Activated CD4-positive, alpha-beta T cell treated with anti-CD3 and anti-CD28 coated beads, Interleukin-2, amount 10 ng/mL, durations not matched to agents 7 days and 5 days (primary cell): ENCODE data around the gene NTPCR. TPM values are rescaled to one million over a fixed set of nuclear protein-coding genes. Genes with fewer than 3 reads are reported as not detected.

Source experiments
- CTCF ChIA-PET: fragments of 350-600 bp; sonication (Branson Sonifier 250); formaldehyde crosslinking; loops from one replicate; lab custom pipeline; 2021; ENCODE audit warnings: antibody characterized with exemption; lab: Charles Lee
- POLR2A ChIA-PET: fragments of 350-600 bp; sonication (Branson Sonifier 250); formaldehyde crosslinking; loops from one replicate; lab custom pipeline; 2021; ENCODE audit warnings: antibody characterized with exemption; lab: Charles Lee
- DNase-seq: peaks from one replicate; pipeline ENCODE4 v3.0.0-alpha.2; 2020
- H3K27ac Mint-ChIP-seq: one replicate; pipeline ENCODE4 v1.8.0; 2021; ENCODE audit warnings: mild to moderate bottlenecking, moderate library complexity, mixed read lengths
- H3K27me3 Mint-ChIP-seq: one replicate; pipeline ENCODE4 v1.8.0; 2021; ENCODE audit warnings: mixed read lengths
- H3K36me3 Mint-ChIP-seq: one replicate; pipeline ENCODE4 v1.8.0; 2021; ENCODE audit warnings: low read depth, mixed read lengths
- H3K4me1 Mint-ChIP-seq: one replicate; pipeline ENCODE4 v1.8.0; 2021; ENCODE audit warnings: mixed read lengths
- H3K4me3 Mint-ChIP-seq: one replicate; pipeline ENCODE4 v1.8.0; 2021; ENCODE audit warnings: mild to moderate bottlenecking, moderate library complexity, mixed read lengths
- H3K9me3 Mint-ChIP-seq: one replicate; pipeline ENCODE4 v1.8.0; 2021; ENCODE audit warnings: mixed read lengths
- total RNA-seq, 2 experiments: library from RNA; stranded (reverse); gene quantifications; one replicate each; pipeline ENCODE4 v1.2.3, GENCODE V29; 2021

NTPCR gene
- total RNA-seq, 2 experiments from 2014 or later, result 36.9 to 45.8 TPM

DNA sequence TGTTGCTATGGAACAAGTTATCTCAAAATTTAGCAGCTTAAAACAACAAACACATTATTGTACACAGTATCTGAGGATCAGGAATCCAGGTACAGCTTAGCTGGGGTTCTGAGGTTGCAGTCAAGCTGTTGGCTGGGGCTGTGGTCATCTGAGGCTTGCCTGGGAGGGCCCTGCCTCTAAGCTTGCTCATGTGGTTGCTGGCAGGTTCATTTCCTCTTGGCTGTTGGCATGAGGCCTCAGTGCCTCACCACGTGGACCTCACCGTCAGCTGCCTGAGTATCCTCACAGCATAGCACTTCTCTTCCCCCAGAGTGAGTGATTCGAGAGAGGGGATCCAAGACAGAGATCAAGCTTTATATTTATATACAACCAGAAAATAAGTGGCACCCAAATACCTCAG, 18.6 kb downstream of the NTPCR start:
- peaks cover 37% of the 10 kb centered on the region for H3K4me1 Mint-ChIP-seq
- ChIA-PET POLR2A (no interaction called here), CTCF (interaction anchor here (0.7 to 1.0 kb wide), 2 partner anchors 16 to 48 kb away, joined by 3 to 6 read pairs; no protein-coding TSS in a partner anchor)
- H3K36me3 Mint-ChIP-seq, result peaks cover 71% of the 10 kb centered on the region
- H3K27ac Mint-ChIP-seq, result peak overlapping the region; percentile 73
- H3K27me3 Mint-ChIP-seq, result no peaks in the 10 kb centered on the region
- DNase-seq, result peak; percentile 33
- H3K4me3 Mint-ChIP-seq, result no peak overlapping the region
- peaks cover 29% of the 10 kb centered on the region for H3K9me3 Mint-ChIP-seq

DNA sequence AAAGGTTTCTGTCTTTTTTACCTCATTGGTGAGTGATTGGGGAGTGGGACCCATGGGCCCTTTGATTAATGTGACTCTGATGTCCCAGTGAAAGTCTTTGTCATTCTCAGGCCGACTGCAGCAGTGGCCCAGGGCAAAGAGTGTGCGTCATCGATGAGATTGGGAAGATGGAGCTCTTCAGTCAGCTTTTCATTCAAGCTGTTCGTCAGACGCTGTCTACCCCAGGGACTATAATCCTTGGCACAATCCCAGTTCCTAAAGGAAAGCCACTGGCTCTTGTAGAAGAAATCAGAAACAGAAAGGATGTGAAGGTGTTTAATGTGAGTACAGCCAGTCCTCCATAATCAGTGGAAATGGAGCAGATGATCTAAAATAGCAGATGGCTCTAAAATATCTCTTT, 19.4 kb downstream of the NTPCR start:
- peaks cover 36% of the 10 kb centered on the region for H3K4me1 Mint-ChIP-seq
- peak overlapping the region; percentile 47 for H3K27ac Mint-ChIP-seq
- no peaks in the 10 kb centered on the region for H3K27me3 Mint-ChIP-seq
- H3K9me3 Mint-ChIP-seq, result peaks cover 33% of the 10 kb centered on the region
- DNase-seq, result no peak
- CTCF ChIA-PET, result interaction anchor here (0.5 kb wide), 1 partner anchor 173 kb away, joined by 3 read pairs; no protein-coding TSS in a partner anchor
- H3K4me3 Mint-ChIP-seq, result no peak overlapping the region
- POLR2A ChIA-PET, result no interaction called here
- H3K36me3 Mint-ChIP-seq, result peaks cover 79% of the 10 kb centered on the region

DNA sequence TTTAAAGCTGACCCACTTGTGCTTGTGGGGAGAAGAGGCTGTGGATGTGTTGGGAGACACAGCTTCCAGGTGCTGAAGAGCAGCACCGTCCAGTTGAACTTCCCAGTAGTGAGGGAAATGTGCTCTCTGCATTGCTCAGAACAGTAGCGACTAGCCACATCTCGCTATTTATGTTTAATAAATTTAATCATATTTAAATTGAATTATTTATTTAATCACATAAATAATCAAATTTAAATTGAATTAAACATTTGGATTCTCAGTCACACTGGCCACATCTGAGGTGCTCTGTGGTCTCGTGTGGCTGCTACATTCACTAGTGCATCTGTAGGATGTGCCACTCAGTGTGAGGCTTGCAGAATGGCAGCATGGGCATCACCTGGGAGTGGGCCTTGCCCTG, 20.1 kb downstream of the NTPCR start:
- no peak for DNase-seq
- ChIA-PET POLR2A (no interaction called here), CTCF (no interaction called here)
- Mint-ChIP-seq H3K4me3 (no peak overlapping the region), H3K36me3 (peaks cover 76% of the 10 kb centered on the region), H3K27ac (no peak overlapping the region), H3K27me3 (no peaks in the 10 kb centered on the region), H3K4me1 (peaks cover 29% of the 10 kb centered on the region), H3K9me3 (peaks cover 36% of the 10 kb centered on the region)

DNA sequence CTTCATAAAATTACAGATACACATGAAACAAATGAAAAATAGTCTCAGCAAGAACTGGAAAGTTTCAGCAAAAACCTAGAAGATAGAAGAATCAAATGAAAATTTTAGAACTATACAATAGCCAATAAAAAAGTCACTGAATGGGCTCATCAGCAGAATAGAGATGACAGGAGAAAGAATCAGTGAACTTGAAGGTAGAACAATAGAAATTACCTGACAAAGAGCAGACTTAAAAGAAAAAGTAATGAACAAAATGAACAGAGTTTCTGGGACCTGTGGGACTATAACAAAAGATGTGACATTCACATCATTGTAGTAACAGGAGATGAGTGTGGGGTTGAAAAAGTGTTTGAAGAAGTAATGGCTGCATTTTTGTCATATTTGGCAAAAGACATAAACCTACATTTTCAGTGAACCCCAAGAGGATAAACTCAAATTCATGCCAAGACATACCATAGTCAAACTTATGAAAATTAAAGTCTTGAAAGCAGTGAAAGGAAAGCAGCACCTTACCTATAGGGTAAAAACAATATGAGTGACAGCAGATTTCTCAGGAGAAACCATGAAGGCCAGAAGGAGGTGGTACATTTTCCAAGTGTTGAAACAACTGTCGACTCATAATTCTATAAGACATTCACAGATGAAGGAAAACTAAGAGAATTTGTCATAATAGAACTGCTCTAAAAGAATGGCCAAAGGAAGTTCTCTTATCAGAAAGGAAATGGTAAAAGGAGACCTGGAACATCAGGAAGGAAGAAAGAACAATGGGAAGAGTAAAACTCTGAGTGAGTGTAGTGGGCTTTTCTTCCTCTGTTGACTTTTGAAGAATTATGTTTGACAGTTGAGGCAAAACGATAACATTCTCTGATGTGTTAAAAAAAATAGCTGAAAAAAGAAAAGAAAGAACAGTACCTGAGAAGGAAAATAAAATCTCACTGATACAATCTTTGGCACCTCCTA, 23.5 kb downstream of the NTPCR start:
- no peak overlapping the region for H3K4me3 Mint-ChIP-seq
- peaks cover 30% of the 10 kb centered on the region for H3K4me1 Mint-ChIP-seq
- H3K27me3 Mint-ChIP-seq, result no peaks in the 10 kb centered on the region
- H3K36me3 Mint-ChIP-seq, result peaks cover 87% of the 10 kb centered on the region
- H3K27ac Mint-ChIP-seq, result no peak overlapping the region
- H3K9me3 Mint-ChIP-seq, result peaks cover 36% of the 10 kb centered on the region
- ChIA-PET CTCF (interaction anchor here (1.0 kb wide), 1 partner anchor 13 kb away, joined by 3 read pairs; no protein-coding TSS in a partner anchor), POLR2A (no interaction called here)
- DNase-seq, result no peak

DNA sequence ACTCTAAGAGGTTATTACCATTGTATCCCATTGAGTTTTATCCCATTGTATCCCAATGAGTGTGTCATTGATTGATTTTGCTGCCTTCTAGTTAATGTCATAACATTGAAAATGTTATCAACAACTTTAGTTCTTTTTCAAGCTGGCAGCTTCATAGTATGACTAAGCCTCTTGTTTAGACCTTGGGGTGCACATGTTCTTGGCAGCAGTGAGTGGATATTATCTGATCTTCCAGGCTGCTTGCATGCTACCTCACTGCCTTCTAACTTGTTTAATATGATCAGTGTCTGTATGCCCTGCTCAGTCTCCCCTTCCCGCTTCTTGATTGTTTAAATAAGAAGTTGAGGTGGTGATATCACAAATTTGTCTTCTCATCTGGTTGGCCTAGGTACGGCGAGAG, 24.6 kb downstream of the NTPCR start:
- ChIA-PET CTCF (no interaction called here), POLR2A (no interaction called here)
- Mint-ChIP-seq H3K9me3 (peaks cover 34% of the 10 kb centered on the region), H3K27ac (no peak overlapping the region), H3K4me1 (peaks cover 24% of the 10 kb centered on the region), H3K27me3 (no peaks in the 10 kb centered on the region), H3K36me3 (peaks cover 83% of the 10 kb centered on the region), H3K4me3 (no peak overlapping the region)
- no peak for DNase-seq

DNA sequence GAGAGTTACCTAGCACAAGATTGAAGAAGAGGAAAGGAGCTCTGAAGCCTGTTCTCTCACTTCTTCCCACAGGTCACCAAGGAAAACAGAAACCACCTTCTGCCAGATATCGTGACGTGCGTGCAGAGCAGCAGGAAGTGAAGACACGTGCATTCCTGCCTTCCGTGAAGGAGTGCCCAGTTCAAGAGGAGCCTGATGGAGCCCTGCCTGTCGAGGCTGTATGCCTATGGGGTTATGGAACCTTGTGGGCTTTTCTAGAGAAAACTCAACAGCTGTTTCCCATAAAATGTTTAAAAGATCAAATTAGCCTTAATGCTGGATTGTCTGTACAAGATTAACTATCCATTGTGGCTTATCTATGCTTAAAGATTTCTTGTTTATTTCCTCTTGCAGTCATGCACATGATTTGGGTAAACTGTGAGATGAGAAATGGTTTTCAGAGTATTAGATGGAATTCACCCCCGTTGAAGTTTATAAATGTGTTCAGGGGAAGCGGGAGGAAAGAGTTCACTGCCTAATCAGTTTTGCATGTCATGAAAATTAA, 27.8 kb downstream of the NTPCR start:
- H3K9me3 Mint-ChIP-seq, result peaks cover 15% of the 10 kb centered on the region
- H3K4me3 Mint-ChIP-seq, result no peak overlapping the region
- peak; percentile 46 for DNase-seq
- H3K27me3 Mint-ChIP-seq, result no peaks in the 10 kb centered on the region
- H3K36me3 Mint-ChIP-seq, result peaks cover 66% of the 10 kb centered on the region
- H3K27ac Mint-ChIP-seq, result peak overlapping the region; percentile 87
- peaks cover 25% of the 10 kb centered on the region for H3K4me1 Mint-ChIP-seq
- ChIA-PET CTCF (interaction anchor here (1.0 to 1.3 kb wide), 2 partner anchors 9 to 11 kb away, joined by 3 read pairs; no protein-coding TSS in a partner anchor), POLR2A (interaction anchor here (0.6 kb wide), 1 partner anchor 43 kb away, joined by 4 read pairs; no protein-coding TSS in a partner anchor)

DNA sequence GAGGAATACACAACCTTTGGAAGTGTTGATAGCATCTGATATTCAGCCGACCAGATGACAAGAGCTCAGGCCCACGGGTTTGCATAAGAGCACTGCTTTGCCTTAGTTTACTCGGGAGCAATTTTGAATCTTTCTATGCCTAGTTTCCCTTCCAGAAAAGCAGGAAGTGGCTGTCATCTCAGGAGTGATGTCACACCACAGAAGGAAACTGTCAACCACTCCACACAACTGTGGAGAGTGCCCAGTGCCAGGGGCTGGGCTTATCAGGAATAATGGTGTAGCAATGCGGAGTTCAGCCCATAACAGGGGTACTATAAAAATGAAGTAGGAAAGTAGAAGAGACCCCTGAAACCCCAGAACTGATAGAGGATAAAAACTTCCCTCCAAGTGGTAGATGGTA, 28.4 kb downstream of the NTPCR start:
- H3K27me3 Mint-ChIP-seq, result no peaks in the 10 kb centered on the region
- DNase-seq, result no peak
- H3K4me3 Mint-ChIP-seq, result no peak overlapping the region
- no peak overlapping the region for H3K27ac Mint-ChIP-seq
- POLR2A ChIA-PET, result no interaction called here
- CTCF ChIA-PET, result interaction anchor here (1.2 to 1.3 kb wide), 2 partner anchors 12 to 28 kb away, joined by 3 read pairs; no protein-coding TSS in a partner anchor
- peaks cover 61% of the 10 kb centered on the region for H3K36me3 Mint-ChIP-seq
- peaks cover 25% of the 10 kb centered on the region for H3K4me1 Mint-ChIP-seq
- H3K9me3 Mint-ChIP-seq, result peaks cover 9% of the 10 kb centered on the region

DNA sequence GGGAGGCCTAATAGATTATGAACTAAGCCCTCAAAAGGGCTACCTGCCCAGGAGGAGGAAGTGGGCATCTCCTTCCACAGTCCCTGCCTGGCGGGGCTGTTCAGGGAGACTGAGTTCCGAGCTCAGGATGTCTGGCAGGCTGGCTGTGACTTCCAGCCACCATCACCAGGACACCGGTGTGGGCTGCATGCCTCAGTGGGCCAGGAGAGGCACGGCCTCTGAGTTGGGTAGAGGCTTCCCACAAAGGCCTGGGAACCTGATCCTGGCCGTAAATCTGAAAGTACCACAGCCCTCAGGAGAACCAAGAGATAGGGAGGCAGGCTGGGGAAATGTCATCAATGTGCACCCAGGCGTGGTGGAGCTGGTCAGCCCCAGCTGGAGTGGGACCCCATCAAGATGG, 29.1 kb downstream of the NTPCR start:
- H3K9me3 Mint-ChIP-seq, result peaks cover 3% of the 10 kb centered on the region
- no peak overlapping the region for H3K4me3 Mint-ChIP-seq
- H3K4me1 Mint-ChIP-seq, result peaks cover 22% of the 10 kb centered on the region
- POLR2A ChIA-PET, result no interaction called here
- DNase-seq, result no peak
- no peaks in the 10 kb centered on the region for H3K27me3 Mint-ChIP-seq
- CTCF ChIA-PET, result interaction anchor here (1.0 to 1.2 kb wide), 2 partner anchors 10 to 28 kb away, joined by 3 read pairs; no protein-coding TSS in a partner anchor
- H3K27ac Mint-ChIP-seq, result no peak overlapping the region
- H3K36me3 Mint-ChIP-seq, result peaks cover 55% of the 10 kb centered on the region

DNA sequence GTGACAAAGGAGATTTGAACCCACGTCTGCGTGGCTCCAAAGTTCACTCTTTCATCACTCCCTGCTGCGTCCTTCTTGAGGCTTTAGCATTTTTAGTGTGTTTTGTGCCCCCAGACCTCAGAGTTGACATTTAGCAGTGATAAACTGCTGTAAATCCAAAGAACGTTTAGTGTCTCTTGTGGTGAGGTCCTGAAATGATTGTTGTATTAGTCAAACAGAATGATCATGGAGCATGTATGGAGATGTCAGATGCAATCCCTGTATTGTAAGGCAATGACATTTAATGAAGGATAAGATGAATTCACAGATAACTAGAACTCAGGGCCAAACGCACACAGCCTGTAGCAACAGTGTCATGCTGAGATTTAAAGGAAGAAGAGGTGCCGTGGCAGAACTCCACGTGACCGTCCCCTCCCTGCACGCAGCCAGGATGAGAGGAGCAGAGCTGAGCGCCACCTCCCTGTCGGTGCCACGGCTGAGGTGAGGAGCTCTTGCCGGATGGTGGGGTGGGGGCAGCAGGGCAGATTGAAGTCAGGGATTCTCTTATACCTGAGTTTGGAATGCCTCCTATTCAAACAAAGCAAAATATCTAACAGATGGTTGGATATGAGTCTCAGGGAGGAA, 30.1 kb downstream of the NTPCR start:
- DNase-seq, result no peak
- CTCF ChIA-PET, result interaction anchor here (0.5 to 1.0 kb wide), 3 partner anchors 9 to 230 kb away, joined by 3 read pairs; no protein-coding TSS in a partner anchor
- no peaks in the 10 kb centered on the region for H3K27me3 Mint-ChIP-seq
- H3K9me3 Mint-ChIP-seq, result no peaks in the 10 kb centered on the region
- peaks cover 22% of the 10 kb centered on the region for H3K4me1 Mint-ChIP-seq
- POLR2A ChIA-PET, result no interaction called here
- no peak overlapping the region for H3K4me3 Mint-ChIP-seq
- H3K36me3 Mint-ChIP-seq, result peaks cover 50% of the 10 kb centered on the region
- no peak overlapping the region for H3K27ac Mint-ChIP-seq

DNA sequence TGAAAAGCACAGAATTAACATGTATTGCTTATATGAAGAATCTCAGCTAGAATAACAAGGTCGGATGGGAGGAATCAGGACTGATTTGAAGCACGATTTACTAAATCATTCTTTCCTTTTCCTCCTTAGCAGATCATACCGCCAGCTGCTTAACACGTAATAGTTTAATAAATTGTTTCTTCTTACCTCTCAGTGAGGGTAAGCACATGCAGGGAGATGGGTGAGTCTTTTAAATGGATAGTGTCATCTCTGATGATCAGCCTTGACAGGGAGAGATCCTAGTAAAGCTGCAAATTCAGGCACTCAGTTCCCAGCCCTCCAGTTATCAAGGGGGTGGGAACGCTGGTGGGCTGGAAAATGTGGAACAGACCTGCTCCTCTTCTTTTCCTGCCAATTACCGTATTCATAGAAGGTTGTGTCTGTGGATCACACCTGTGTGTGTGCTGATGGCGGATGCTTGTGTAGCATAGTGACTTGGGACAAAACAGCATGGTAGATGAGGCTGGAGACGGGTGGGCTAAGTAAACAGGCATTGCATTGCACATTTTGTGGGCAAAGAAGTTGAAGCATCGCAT, 30.7 kb downstream of the NTPCR start:
- ChIA-PET POLR2A (no interaction called here), CTCF (interaction anchor here (0.5 to 0.8 kb wide), 3 partner anchors 11 to 230 kb away, joined by 3 read pairs; no protein-coding TSS in a partner anchor)
- Mint-ChIP-seq H3K27me3 (no peaks in the 10 kb centered on the region), H3K4me1 (peaks cover 22% of the 10 kb centered on the region), H3K4me3 (no peak overlapping the region), H3K36me3 (peaks cover 46% of the 10 kb centered on the region), H3K9me3 (no peaks in the 10 kb centered on the region), H3K27ac (no peak overlapping the region)
- no peak for DNase-seq

DNA sequence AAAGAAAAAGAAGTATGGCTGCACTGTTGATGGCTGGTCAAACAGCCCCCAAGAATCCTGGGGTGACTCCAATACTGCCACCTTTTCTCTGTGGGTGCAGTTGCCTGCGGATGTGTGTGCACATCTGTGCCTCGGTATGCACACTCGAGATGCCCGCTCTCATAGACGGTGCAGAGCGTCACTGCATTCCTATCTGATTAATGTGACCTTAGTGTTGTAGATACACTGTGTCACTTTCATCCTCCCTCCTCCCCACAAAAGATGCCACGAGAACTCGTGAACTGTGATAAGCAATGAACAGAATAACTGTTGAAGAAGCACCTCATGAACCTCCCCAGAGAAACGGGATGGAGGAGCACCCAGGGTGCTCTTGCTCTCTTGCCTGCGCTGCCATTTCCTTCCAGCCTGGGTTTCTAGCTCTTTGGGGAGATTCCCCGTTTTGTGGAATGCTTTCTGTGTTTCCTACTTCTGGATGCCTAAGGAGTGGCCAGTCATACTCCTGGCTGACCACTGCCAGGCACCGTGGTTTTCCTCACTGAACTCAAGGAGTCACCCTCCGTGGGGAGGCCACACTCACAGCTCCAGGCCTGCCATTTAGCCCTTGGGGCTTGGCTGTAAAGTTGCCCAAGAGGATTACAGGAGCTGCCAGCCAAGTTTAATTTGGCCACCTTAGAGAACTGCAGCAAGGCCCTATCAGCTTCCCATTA, 32.0 kb downstream of the NTPCR start:
- Mint-ChIP-seq H3K36me3 (peaks cover 35% of the 10 kb centered on the region), H3K4me1 (peaks cover 19% of the 10 kb centered on the region), H3K9me3 (no peaks in the 10 kb centered on the region), H3K27me3 (no peaks in the 10 kb centered on the region), H3K4me3 (no peak overlapping the region), H3K27ac (peak overlapping the region; percentile 12)
- CTCF ChIA-PET, result interaction anchor here (0.7 to 0.8 kb wide), 2 partner anchors 15 to 31 kb away, joined by 3 read pairs; no protein-coding TSS in a partner anchor
- no peak for DNase-seq
- POLR2A ChIA-PET, result no interaction called here

DNA sequence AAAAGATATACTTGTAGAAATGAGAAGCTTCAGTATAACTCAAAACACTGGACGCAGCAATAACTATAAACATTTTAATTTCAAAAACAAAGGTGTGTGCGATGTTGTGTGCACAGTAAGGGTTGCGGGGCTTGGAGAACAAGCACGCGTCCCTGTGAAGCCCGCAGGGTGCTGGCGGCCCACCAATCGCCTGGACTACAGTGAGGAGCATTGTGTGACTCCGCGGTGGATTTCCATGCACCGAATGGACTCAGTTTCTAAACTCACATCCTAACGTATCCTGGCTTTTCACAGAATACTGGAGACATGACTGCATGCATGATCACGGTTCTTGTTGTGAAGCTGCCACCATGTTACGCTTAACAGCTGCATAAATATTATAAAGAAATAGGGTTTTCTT, 33.0 kb downstream of the NTPCR start:
- ChIA-PET POLR2A (no interaction called here), CTCF (interaction anchor here (0.6 kb wide), 1 partner anchor 619 kb away, joined by 3 read pairs; no protein-coding TSS in a partner anchor)
- no peak overlapping the region for H3K4me3 Mint-ChIP-seq
- no peaks in the 10 kb centered on the region for H3K27me3 Mint-ChIP-seq
- H3K9me3 Mint-ChIP-seq, result no peaks in the 10 kb centered on the region
- H3K4me1 Mint-ChIP-seq, result peaks cover 10% of the 10 kb centered on the region
- DNase-seq, result no peak
- H3K36me3 Mint-ChIP-seq, result peaks cover 26% of the 10 kb centered on the region
- H3K27ac Mint-ChIP-seq, result no peak overlapping the region
